Central memory CD8-positive, alpha-beta T cell (primary cell): Measurements from ENCODE around the gene ALLC.

Source experiments
- ATAC-seq: fragments of 150-1000 bp; cut with Tn5 transposase; replicated peaks from 2 replicates; pipeline ENCODE4 v1.10.0; 2022; ENCODE audit warnings: mild to moderate bottlenecking, moderate FRiP score, moderate number of reproducible peaks; ENCODE audit not compliant: poor library complexity, severe bottlenecking; ENCODE audit errors: extremely low read depth
- DNase-seq, 2 donors: peaks; one replicate each; pipeline ENCODE4 v3.0.0; 2021; ENCODE audit warnings: low spot score in 2 of 2
- H3K27ac Mint-ChIP-seq: one replicate; pipeline ENCODE4 v1.8.0; 2022; ENCODE audit warnings: low read depth, mild to moderate bottlenecking, moderate library complexity, mixed read lengths
- H3K27me3 Mint-ChIP-seq: one replicate; pipeline ENCODE4 v1.8.0; 2022; ENCODE audit warnings: mixed read lengths
- H3K36me3 Mint-ChIP-seq: one replicate; pipeline ENCODE4 v1.8.0; 2022; ENCODE audit warnings: mild to moderate bottlenecking, moderate library complexity, mixed read lengths; ENCODE audit not compliant: insufficient read depth
- H3K4me1 Mint-ChIP-seq: one replicate; pipeline ENCODE4 v1.8.0; 2022; ENCODE audit warnings: mixed read lengths
- H3K4me3 Mint-ChIP-seq: one replicate; pipeline ENCODE4 v1.8.0; 2022; ENCODE audit warnings: mild to moderate bottlenecking, moderate library complexity, mixed read lengths
- H3K9me3 Mint-ChIP-seq: one replicate; pipeline ENCODE4 v1.8.0; 2022; ENCODE audit warnings: mixed read lengths

Gene ALLC

DNA sequence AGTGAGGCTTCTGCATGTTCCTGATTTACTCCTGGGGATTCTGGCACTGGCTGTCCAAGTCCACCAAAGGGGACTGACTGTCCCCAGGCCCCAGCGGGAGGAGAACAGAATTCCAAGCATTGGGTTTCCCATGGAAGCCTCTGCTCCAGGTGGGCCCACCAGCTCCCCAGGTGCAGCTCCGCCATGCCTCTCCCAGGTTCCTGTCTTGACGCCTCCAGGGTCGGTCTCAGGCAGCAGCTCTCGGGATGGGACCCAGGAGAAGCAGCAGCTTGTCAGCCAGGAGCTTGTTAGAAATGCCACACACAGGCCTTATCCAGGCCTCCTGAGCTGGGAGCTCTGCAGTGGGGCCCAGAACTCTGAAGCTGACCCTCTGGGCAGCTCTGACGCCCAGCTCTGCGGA lies 93.3 kb downstream of the ALLC start:
- Mint-ChIP-seq H3K27me3 (peaks cover 8% of the 10 kb centered on the region), H3K4me3 (no peak overlapping the region), H3K9me3 (no peaks in the 10 kb centered on the region), H3K36me3 (no peaks in the 10 kb centered on the region), H3K4me1 (no peaks in the 10 kb centered on the region), H3K27ac (no peak overlapping the region)
- ATAC-seq (no peak), DNase-seq (no peak)

DNA sequence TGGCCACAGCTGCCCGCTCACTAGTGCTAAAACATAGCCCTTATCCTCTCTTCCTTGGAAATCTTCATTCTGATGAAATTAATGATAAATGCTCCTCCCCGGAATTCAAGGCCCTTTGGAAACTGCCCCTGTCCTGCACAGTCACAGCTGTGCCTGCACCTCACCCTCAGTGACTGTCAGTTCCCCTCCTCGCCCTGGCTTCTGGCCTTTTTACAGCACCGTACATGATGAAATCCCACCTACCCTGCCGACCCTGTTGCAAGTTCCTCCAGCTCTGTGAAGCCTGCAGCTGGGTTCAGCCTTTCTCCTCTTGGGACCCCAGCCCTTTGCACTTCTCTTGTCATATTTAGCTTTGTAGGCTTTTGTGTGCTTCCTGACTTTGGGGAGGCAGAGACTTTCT lies 93.8 kb downstream of the ALLC start:
- no peaks in the 10 kb centered on the region for H3K4me1 Mint-ChIP-seq
- H3K4me3 Mint-ChIP-seq, result no peak overlapping the region
- ATAC-seq (no peak), DNase-seq (no peak)
- H3K9me3 Mint-ChIP-seq, result no peaks in the 10 kb centered on the region
- H3K27me3 Mint-ChIP-seq, result peaks cover 8% of the 10 kb centered on the region
- H3K36me3 Mint-ChIP-seq, result no peaks in the 10 kb centered on the region
- H3K27ac Mint-ChIP-seq, result no peak overlapping the region
